ENCODE measurements around the gene SPATA6. TPM values are rescaled to one million over a fixed set of nuclear protein-coding genes. Genes with fewer than 3 reads are reported as not detected.

The SPATA6 gene
- total RNA-seq, 1 experiment from 2014 or later, result 18.2 TPM

DNA sequence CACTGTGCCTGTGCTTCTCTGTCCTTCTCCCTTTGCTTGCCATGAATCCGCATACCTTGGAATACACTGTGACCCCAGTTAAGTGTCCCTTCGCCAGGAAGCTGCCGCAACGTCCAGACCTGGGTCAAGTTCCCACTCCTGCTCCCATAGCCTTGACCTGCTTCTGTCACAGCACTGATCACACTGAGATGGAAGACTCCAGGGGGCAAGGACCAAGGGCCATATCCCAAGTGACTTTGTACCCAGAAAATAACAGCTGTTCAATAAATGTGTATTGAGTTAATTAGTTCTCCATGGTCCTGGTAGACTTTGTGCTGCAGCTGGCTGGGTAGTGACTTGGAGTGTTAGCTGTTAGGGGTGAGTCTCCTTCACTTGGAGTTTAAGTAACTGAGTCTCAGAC is 223.6 kb downstream of the SPATA6 start:
- ChIA-PET CTCF (no interaction called here), POLR2A (no interaction called here)
- Histone ChIP-seq H3K27ac (ENCODE audit: low read length) (no peak overlapping the region), H3K36me3 (ENCODE audit: control insufficient read depth, insufficient read depth, low read length) (no peaks in the 10 kb centered on the region), H3K4me3 (ENCODE audit: low read depth in 2 of 2, low read length in 2 of 2) (no peak overlapping the region), H3K27me3 (ENCODE audit: control insufficient read depth, insufficient read depth, low read length) (0 out of 2 replicates have a peak, but pooled peaks cover 2% of the 10 kb centered on the region), H3K4me1 (ENCODE audit: control insufficient read depth, insufficient read depth, low read length) (no peaks in the 10 kb centered on the region), H3K9me3 (ENCODE audit: control insufficient read depth, insufficient read depth, low read depth, low read length) (no peaks in the 10 kb centered on the region)
- in situ Hi-C loops (cut with HindIII; ENCODE audit: low pct_unique_long_range_greater_than_20kb, low sequenced_read_pairs) (no loop called here), intact Hi-C loops (cut with micrococcal nuclease; ENCODE audit: unreplicated experiment) (no loop called here)
- no peak for TF ChIP-seq POLR2AphosphoS5 (IDR thresholded peaks at IDR 0.05; ENCODE audit: low read depth, low read length)
- TF ChIP-seq SIN3A (IDR thresholded peaks at IDR 0.05; ENCODE audit: borderline replicate concordance, insufficient read depth, low read depth, low read length), result no peak
- no peak for TF ChIP-seq TCF7L2 (IDR thresholded peaks at IDR 0.05; ENCODE audit: low read depth, low read length)
- TF ChIP-seq, protein P1, sequence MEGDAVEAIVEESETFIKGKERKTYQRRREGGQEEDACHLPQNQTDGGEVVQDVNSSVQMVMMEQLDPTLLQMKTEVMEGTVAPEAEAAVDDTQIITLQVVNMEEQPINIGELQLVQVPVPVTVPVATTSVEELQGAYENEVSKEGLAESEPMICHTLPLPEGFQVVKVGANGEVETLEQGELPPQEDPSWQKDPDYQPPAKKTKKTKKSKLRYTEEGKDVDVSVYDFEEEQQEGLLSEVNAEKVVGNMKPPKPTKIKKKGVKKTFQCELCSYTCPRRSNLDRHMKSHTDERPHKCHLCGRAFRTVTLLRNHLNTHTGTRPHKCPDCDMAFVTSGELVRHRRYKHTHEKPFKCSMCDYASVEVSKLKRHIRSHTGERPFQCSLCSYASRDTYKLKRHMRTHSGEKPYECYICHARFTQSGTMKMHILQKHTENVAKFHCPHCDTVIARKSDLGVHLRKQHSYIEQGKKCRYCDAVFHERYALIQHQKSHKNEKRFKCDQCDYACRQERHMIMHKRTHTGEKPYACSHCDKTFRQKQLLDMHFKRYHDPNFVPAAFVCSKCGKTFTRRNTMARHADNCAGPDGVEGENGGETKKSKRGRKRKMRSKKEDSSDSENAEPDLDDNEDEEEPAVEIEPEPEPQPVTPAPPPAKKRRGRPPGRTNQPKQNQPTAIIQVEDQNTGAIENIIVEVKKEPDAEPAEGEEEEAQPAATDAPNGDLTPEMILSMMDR (IDR thresholded peaks at IDR 0.05), result no peak
- TF ChIP-seq, protein P2, sequence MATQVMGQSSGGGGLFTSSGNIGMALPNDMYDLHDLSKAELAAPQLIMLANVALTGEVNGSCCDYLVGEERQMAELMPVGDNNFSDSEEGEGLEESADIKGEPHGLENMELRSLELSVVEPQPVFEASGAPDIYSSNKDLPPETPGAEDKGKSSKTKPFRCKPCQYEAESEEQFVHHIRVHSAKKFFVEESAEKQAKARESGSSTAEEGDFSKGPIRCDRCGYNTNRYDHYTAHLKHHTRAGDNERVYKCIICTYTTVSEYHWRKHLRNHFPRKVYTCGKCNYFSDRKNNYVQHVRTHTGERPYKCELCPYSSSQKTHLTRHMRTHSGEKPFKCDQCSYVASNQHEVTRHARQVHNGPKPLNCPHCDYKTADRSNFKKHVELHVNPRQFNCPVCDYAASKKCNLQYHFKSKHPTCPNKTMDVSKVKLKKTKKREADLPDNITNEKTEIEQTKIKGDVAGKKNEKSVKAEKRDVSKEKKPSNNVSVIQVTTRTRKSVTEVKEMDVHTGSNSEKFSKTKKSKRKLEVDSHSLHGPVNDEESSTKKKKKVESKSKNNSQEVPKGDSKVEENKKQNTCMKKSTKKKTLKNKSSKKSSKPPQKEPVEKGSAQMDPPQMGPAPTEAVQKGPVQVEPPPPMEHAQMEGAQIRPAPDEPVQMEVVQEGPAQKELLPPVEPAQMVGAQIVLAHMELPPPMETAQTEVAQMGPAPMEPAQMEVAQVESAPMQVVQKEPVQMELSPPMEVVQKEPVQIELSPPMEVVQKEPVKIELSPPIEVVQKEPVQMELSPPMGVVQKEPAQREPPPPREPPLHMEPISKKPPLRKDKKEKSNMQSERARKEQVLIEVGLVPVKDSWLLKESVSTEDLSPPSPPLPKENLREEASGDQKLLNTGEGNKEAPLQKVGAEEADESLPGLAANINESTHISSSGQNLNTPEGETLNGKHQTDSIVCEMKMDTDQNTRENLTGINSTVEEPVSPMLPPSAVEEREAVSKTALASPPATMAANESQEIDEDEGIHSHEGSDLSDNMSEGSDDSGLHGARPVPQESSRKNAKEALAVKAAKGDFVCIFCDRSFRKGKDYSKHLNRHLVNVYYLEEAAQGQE (IDR thresholded peaks at IDR 0.05; ENCODE audit: insufficient read depth in 1 of 2, low read depth in 2 of 2, low read length in 1 of 2), result no peak
- no TSS peak for BruUV-seq (replicated peaks)
- DNase-seq (ENCODE audit: low read depth, low spot score), result no peak
- ATAC-seq, result no peak

DNA sequence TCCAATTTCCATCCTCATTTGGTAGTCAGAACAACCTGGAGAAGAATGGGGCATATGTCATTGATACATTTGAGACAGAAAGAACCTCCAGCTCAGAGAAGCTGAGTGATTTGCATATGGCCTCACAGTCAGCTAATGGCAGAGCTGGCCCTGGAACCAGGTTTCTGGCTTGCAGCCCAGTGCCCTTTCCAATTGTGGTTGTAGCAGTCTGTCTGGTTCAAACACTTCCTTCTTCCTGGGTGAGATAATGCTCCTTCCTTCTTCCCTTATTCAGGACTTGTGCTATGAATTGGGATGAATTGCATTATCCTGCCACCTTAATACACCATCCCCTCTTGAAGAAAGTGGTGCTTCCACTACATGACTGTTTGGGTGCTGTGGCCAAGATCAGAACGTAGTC is 225.3 kb downstream of the SPATA6 start:
- BruUV-seq (replicated peaks), result no TSS peak
- Histone ChIP-seq H3K27me3 (ENCODE audit: control insufficient read depth, insufficient read depth, low read length) (0 out of 2 replicates have a peak, but pooled peaks cover 2% of the 10 kb centered on the region), H3K36me3 (ENCODE audit: control insufficient read depth, insufficient read depth, low read length) (no peaks in the 10 kb centered on the region), H3K27ac (ENCODE audit: low read length) (no peak overlapping the region), H3K9me3 (ENCODE audit: control insufficient read depth, insufficient read depth, low read depth, low read length) (no peaks in the 10 kb centered on the region), H3K4me3 (ENCODE audit: low read depth in 2 of 2, low read length in 2 of 2) (no peak overlapping the region), H3K4me1 (ENCODE audit: control insufficient read depth, insufficient read depth, low read length) (no peaks in the 10 kb centered on the region)
- intact Hi-C loops (cut with micrococcal nuclease; ENCODE audit: unreplicated experiment), result no loop called here
- ChIA-PET POLR2A (no interaction called here), CTCF (no interaction called here)
- in situ Hi-C loops (cut with HindIII; ENCODE audit: low pct_unique_long_range_greater_than_20kb, low sequenced_read_pairs), result no loop called here
- DNase-seq (ENCODE audit: low read depth, low spot score) (no peak), ATAC-seq (no peak)
- TF ChIP-seq SIN3A (IDR thresholded peaks at IDR 0.05; ENCODE audit: borderline replicate concordance, insufficient read depth, low read depth, low read length) (no peak), TCF7L2 (IDR thresholded peaks at IDR 0.05; ENCODE audit: low read depth, low read length) (no peak), POLR2AphosphoS5 (IDR thresholded peaks at IDR 0.05; ENCODE audit: low read depth, low read length) (no peak)
- TF ChIP-seq, protein P1 (IDR thresholded peaks at IDR 0.05), result no peak
- TF ChIP-seq, protein P2 (IDR thresholded peaks at IDR 0.05; ENCODE audit: insufficient read depth in 1 of 2, low read depth in 2 of 2, low read length in 1 of 2), result no peak

Other genes with a start within 250 kb of the SPATA6 start
- gene SLC5A9, start 249.5 kb downstream of the SPATA6 start, total RNA-seq (2021; ENCODE audit: unreplicated experiment), result not detected

Data from Panc1 (cell line).